Stimulated activated naive CD4-positive, alpha-beta T cell (primary cell): Measurements from ENCODE around the gene ZNF92.
"Not testable (repeated sequence)": the region's sequence is repeated elsewhere in the genome, so short reads cannot be mapped to it uniquely, and the experiment has no call there.

Source experiments
- DNase-seq, 6 experiments: peaks; one replicate each; lab custom pipeline; 2025; lab: John Stamatoyannopoulos, UW

The ZNF92 gene

GRCh38 chr7:65429642-65430343, 56.1 kb downstream of the ZNF92 start:
- no peak for DNase-seq

GRCh38 chr7:65430344-65431186, 56.9 kb downstream of the ZNF92 start:
- DNase-seq: no peak

- DNase-seq: no peak
These were observed 60.7 kb downstream of the ZNF92 start for GRCh38 chr7:65434307-65434706.

- DNase-seq: no peak
These were observed 62.5 kb downstream of the ZNF92 start for GRCh38 chr7:65436163-65436562.

GRCh38 chr7:65438598-65438997, 64.9 kb downstream of the ZNF92 start:
- no peak for DNase-seq

GRCh38 chr7:65441010-65441409, 67.4 kb downstream of the ZNF92 start:
- DNase-seq: no peak

GRCh38 chr7:65444205-65444842, 70.7 kb downstream of the ZNF92 start:
- no peak for DNase-seq

- no peak for DNase-seq
These were observed 71.5 kb downstream of the ZNF92 start for GRCh38 chr7:65444899-65445823.

GRCh38 chr7:65447041-65447440, 73.4 kb downstream of the ZNF92 start:
- not testable (repeated sequence) for DNase-seq

- no peak for DNase-seq
These were observed 75.3 kb downstream of the ZNF92 start for GRCh38 chr7:65448816-65449504.

- DNase-seq: no peak
These were observed 75.8 kb downstream of the ZNF92 start for GRCh38 chr7:65449505-65449852.
